T-helper 1 cell treated with Interleukin-12 subunit alpha and Interleukin-12 subunit beta and Interleukin-4 antibody, amounts not matched to agents 30 μg/mL and 1 μg/mL, for 36 hours (primary cell): ENCODE measurements around the gene LYSMD3.

ENCODE experiments used
- H3K27ac Mint-ChIP-seq: one replicate; pipeline ENCODE4 v1.8.0; 2021; ENCODE audit warnings: mild to moderate bottlenecking, mixed read lengths
- H3K27me3 Mint-ChIP-seq: one replicate; pipeline ENCODE4 v1.8.0; 2021; ENCODE audit warnings: low read depth, mixed read lengths
- H3K36me3 Mint-ChIP-seq: one replicate; pipeline ENCODE4 v1.8.0; 2021; ENCODE audit warnings: low read depth, mixed read lengths
- H3K4me1 Mint-ChIP-seq: one replicate; pipeline ENCODE4 v1.8.0; 2021; ENCODE audit warnings: low read depth, mixed read lengths
- H3K4me3 Mint-ChIP-seq: one replicate; pipeline ENCODE4 v1.8.0; 2021; ENCODE audit warnings: mild to moderate bottlenecking, moderate library complexity, mixed read lengths
- H3K9me3 Mint-ChIP-seq: one replicate; pipeline ENCODE4 v1.8.0; 2021; ENCODE audit warnings: mixed read lengths

The LYSMD3 gene

DNA sequence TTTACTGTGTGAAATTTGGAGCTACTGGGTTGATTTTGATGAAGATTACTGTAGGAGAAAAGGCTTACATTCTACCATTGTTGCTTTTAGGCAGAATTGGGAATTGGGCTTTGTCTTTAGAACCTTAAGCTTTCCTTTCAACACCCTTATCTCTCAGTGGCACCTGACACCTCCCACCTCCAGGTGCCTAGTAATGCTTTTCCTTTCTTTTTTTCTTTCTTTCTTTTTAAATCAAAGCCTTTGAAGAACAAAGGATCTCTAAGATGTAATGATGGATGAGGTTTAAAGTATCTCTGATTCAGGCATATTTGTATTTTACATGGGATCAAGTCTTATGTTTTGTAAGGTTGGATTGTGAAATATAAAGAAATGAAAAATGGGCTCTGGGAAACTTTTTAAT is 26.3 kb upstream of the LYSMD3 start:
- peaks cover 70% of the 10 kb centered on the region for H3K27me3 Mint-ChIP-seq
- peaks cover 9% of the 10 kb centered on the region for H3K4me1 Mint-ChIP-seq
- no peaks in the 10 kb centered on the region for H3K9me3 Mint-ChIP-seq
- H3K27ac Mint-ChIP-seq, result no peak overlapping the region
- no peak overlapping the region for H3K4me3 Mint-ChIP-seq
- H3K36me3 Mint-ChIP-seq, result peaks cover 1% of the 10 kb centered on the region

DNA sequence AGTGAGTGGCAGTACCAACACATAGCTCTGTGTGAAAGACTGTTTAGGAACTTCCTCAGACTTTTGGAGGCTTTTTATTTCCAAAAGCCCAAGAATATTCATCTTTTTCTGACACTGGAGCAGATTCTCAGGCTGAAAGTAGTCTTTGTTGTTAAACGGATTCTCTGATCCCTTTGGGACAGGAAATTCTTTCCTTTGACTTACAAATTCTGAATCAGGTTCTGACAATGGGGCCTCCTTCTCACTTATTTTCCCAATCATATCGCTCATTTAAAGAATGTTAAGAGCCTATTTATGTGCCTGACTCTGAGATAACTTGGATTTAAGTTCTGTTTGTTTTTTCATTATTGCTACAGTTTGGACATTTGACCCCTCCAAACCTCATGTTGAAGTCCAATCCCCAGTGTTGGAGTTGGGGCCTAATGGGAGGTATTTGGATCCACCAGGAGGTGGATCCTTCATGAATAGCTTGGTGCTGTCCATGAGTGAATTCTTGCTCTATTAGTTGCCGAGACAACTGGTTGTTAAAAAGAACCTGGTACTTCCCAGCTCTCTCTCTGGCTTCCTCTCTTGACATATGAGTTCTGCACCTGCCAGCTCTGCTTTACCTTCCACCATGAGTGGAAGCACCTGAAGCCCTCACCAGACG is 25.1 kb upstream of the LYSMD3 start:
- Mint-ChIP-seq H3K9me3 (no peaks in the 10 kb centered on the region), H3K27me3 (peaks cover 59% of the 10 kb centered on the region), H3K4me1 (peaks cover 9% of the 10 kb centered on the region), H3K4me3 (no peak overlapping the region), H3K27ac (no peak overlapping the region), H3K36me3 (peaks cover 1% of the 10 kb centered on the region)

DNA sequence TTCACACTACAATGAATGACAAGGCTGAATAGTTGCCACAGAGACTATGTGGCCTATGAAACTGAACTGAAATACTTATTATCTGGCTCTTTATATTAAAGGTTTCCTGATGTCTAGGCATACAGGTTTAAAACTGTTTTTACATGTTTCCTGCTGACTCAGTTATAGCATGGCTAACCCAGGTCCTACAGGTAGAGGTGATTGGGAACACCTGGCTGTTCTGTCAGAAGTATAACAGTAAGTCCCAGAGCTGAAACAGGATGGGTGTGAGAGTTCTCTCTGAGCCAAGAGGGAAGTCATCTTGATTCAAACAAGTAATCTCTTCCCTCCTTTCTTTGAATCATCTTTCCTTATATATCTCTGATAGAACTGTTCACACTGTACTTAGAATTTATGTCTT is 24.3 kb upstream of the LYSMD3 start:
- H3K9me3 Mint-ChIP-seq, result no peaks in the 10 kb centered on the region
- H3K36me3 Mint-ChIP-seq, result peaks cover 1% of the 10 kb centered on the region
- H3K4me3 Mint-ChIP-seq, result no peak overlapping the region
- peaks cover 51% of the 10 kb centered on the region for H3K27me3 Mint-ChIP-seq
- peaks cover 6% of the 10 kb centered on the region for H3K4me1 Mint-ChIP-seq
- no peak overlapping the region for H3K27ac Mint-ChIP-seq

DNA sequence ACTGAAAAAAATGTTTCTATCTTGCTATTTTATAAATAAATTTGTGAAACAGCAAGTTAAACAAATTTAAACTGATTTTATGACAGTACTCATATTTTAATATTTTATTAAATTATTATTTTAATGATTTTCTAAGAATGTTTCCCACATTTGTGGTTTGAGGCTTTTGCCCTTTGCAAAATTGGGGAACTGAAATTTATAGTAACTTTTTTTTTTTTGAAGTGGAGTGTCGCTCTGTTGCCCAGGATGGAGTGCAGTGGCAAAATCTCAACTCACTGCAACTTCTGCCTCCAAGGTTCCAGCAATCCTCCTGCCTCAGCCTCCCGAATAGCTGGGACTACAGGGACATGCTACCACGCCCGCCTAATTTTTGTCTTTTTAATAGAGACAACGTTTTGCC is 22.0 kb upstream of the LYSMD3 start:
- Mint-ChIP-seq H3K4me1 (no peaks in the 10 kb centered on the region), H3K9me3 (no peaks in the 10 kb centered on the region), H3K27ac (no peak overlapping the region), H3K36me3 (no peaks in the 10 kb centered on the region), H3K4me3 (no peak overlapping the region), H3K27me3 (peaks cover 28% of the 10 kb centered on the region)

DNA sequence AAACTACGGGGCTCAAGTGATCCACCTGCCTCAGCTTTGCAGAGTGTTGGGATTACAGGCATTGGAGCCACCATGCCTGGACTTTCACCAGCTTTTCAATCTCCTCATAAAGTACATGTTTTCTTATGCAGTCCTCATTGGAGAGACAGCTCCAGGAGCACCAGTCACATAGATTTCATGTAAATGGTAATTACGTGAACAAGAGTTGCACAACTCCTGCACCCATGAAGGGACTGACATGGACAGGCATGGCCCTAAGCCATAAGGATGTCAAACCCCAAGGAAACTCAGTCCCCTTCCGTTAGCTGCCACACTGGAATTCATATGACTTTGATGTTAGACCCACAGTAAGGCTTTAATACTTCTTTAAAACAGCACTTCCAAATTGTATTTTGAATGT is 21.6 kb upstream of the LYSMD3 start:
- Mint-ChIP-seq H3K4me1 (no peaks in the 10 kb centered on the region), H3K27me3 (peaks cover 24% of the 10 kb centered on the region), H3K9me3 (no peaks in the 10 kb centered on the region), H3K27ac (no peak overlapping the region), H3K36me3 (no peaks in the 10 kb centered on the region), H3K4me3 (no peak overlapping the region)

DNA sequence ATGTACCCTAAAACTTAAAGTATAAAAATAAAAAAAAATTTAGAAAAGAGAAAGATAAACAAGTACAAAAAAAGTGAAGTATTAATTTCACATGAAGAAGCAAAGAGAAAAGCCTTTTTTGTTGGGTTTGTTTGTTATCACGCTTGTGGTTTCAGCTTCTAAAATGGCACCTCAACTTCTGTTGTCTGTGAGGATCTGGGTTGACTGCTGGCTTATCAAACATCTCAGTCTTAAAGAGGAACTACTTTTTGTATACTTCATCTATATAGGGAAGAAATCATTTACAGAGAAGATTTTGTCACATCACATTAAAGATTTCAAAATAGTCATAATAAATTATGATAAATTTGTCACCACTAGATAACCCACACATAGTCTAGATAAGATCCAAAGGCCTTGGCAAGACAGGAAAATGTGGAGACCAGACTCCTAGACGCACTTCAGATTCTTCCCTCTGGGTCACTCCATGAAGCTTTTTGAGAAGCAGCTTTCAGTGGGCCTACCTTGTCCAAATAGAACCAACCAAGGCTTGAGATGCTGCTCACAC is 20.4 kb upstream of the LYSMD3 start:
- Mint-ChIP-seq H3K9me3 (no peaks in the 10 kb centered on the region), H3K27me3 (peaks cover 18% of the 10 kb centered on the region), H3K4me3 (no peak overlapping the region), H3K4me1 (no peaks in the 10 kb centered on the region), H3K27ac (no peak overlapping the region), H3K36me3 (no peaks in the 10 kb centered on the region)

DNA sequence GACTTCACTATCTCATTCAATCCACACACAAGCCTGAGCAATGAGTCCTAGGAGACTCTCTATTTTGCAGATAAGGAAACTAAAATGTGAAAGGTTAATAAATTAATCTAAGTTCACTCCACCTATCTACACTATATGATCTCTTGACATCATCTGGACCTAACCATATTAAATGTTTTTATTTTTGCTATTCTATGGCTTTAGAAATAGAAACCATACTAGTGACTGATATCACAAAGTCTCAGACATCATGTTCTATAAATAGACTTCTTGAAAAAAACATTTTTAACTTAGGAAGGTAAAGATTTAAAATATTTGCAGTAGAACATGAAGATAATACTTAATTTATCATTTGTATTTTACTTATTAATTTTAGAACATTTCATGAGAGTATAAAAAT is 19.8 kb upstream of the LYSMD3 start:
- Mint-ChIP-seq H3K27ac (no peak overlapping the region), H3K27me3 (peaks cover 15% of the 10 kb centered on the region), H3K9me3 (no peaks in the 10 kb centered on the region), H3K4me1 (no peaks in the 10 kb centered on the region), H3K4me3 (no peak overlapping the region), H3K36me3 (no peaks in the 10 kb centered on the region)

DNA sequence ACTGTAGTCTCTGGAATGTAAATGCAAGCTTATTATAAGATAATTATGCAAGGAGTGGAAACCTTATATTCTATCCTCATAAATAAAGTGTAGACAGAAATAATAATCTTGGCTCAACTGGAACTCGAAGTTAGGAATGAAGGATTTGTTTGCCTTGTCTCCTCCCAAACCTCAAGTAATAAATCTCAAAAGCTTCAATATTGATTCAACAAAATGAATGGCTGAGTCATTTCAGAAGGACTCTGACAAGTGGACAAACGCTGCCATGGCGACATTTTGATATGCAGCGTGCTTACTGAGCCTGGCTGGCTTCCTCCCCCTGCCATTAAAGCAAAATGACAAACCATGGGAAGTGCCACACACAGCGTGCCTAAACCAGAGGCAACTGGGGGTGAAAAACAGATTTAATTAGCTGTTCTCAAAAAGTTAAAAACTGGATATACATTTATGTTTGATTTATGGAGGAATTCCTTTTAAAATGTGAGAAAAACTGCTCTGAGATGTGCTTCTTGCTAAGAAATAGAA is 18.7 kb upstream of the LYSMD3 start:
- Mint-ChIP-seq H3K4me1 (no peaks in the 10 kb centered on the region), H3K36me3 (no peaks in the 10 kb centered on the region), H3K4me3 (no peak overlapping the region), H3K9me3 (no peaks in the 10 kb centered on the region), H3K27ac (no peak overlapping the region), H3K27me3 (peaks cover 14% of the 10 kb centered on the region)

DNA sequence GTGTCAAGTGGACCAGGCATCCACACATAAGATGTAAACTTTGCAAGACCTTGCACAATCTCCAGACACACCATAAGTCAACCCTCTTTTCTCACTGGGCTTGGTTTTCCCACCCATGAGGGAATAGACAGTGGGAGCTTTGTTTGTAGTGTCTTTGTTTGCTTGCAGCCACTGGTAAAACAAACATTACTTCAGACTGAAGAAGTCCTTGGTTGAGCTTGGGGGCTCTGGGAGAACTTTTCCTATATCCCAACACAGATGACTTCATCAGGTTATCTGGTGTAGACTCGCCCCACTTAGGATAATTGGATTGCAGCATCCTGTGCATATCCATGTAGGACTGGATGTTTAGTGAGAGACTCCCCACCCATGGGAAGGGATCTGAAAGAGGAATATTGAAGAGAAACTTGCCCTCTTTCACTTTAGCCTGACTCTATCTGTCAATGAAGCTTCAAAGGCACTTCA is 17.7 kb upstream of the LYSMD3 start:
- Mint-ChIP-seq H3K4me3 (no peak overlapping the region), H3K27ac (no peak overlapping the region), H3K4me1 (no peaks in the 10 kb centered on the region), H3K9me3 (no peaks in the 10 kb centered on the region), H3K36me3 (no peaks in the 10 kb centered on the region), H3K27me3 (peaks cover 14% of the 10 kb centered on the region)

GRCh38 chr5:90546216-90546837 is 16.9 kb upstream of the LYSMD3 start:
- peaks cover 13% of the 10 kb centered on the region for H3K27me3 Mint-ChIP-seq
- H3K9me3 Mint-ChIP-seq, result no peaks in the 10 kb centered on the region
- no peak overlapping the region for H3K4me3 Mint-ChIP-seq
- H3K36me3 Mint-ChIP-seq, result no peaks in the 10 kb centered on the region
- H3K27ac Mint-ChIP-seq, result no peak overlapping the region
- no peaks in the 10 kb centered on the region for H3K4me1 Mint-ChIP-seq

GRCh38 chr5:90545511-90545910 is 16.1 kb upstream of the LYSMD3 start:
- Mint-ChIP-seq H3K4me3 (no peak overlapping the region), H3K27me3 (peaks cover 15% of the 10 kb centered on the region), H3K9me3 (no peaks in the 10 kb centered on the region), H3K27ac (no peak overlapping the region), H3K4me1 (no peaks in the 10 kb centered on the region), H3K36me3 (no peaks in the 10 kb centered on the region)

DNA sequence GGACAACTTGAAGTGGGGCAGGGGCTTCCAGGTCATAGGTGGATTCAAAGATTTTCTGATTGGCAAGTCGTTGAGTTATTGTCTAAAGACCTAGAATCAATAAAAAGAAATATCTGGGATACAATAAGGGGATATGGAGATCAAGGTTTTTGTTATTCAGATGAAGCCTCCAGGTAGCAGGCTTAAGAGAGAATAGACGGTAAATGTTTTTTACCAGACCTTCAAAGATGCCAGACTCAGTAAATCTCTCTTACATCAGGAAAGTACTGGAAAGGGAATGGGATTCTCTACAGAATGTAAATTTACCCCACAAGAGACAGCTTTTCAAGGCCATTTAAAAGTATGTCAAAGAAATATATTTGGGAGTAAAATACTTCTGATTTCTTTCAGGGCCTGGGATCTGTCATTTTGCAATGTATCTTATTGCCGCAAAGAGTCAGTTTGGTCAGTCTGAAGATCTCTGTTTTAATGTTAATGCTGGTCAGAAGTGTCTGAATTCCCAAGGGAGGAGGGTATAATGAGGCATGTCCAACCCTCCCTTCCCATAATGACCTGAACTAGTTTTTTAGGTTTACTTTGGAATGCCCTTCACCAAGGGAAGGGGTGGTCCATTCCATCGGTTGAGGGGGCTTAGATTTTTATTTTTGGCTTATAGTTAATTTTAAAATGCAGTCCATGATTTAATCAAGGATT is 13.6 kb upstream of the LYSMD3 start:
- H3K4me3 Mint-ChIP-seq, result no peak overlapping the region
- H3K36me3 Mint-ChIP-seq, result no peaks in the 10 kb centered on the region
- H3K4me1 Mint-ChIP-seq, result no peaks in the 10 kb centered on the region
- peaks cover 21% of the 10 kb centered on the region for H3K27me3 Mint-ChIP-seq
- H3K9me3 Mint-ChIP-seq, result no peaks in the 10 kb centered on the region
- no peak overlapping the region for H3K27ac Mint-ChIP-seq

GRCh38 chr5:90534922-90535321 is 5.5 kb upstream of the LYSMD3 start:
- Mint-ChIP-seq H3K36me3 (no peaks in the 10 kb centered on the region), H3K4me3 (no peak overlapping the region), H3K9me3 (no peaks in the 10 kb centered on the region), H3K27me3 (peaks cover 34% of the 10 kb centered on the region), H3K27ac (no peak overlapping the region), H3K4me1 (peaks cover 2% of the 10 kb centered on the region)

GRCh38 chr5:90533794-90534193 is 4.4 kb upstream of the LYSMD3 start:
- Mint-ChIP-seq H3K27me3 (peaks cover 31% of the 10 kb centered on the region), H3K36me3 (no peaks in the 10 kb centered on the region), H3K4me3 (no peak overlapping the region), H3K27ac (no peak overlapping the region), H3K9me3 (no peaks in the 10 kb centered on the region), H3K4me1 (peaks cover 3% of the 10 kb centered on the region)
